GM18861 (cell line): Measurements from ENCODE around the gene ZMYND8.
"Not testable (repeated sequence)": the region's sequence is repeated elsewhere in the genome, so short reads cannot be mapped to it uniquely, and the experiment has no call there.

Experiments
- ATAC-seq: cut with Tn5 transposase; IDR thresholded peaks from one replicate; pipeline ENCODE4 v1.9.1; 2021; ENCODE audit not compliant: unreplicated experiment

The ZMYND8 gene

GRCh38 chr20:47271046-47271615 lies 85.4 kb downstream of the ZMYND8 start:
- ATAC-seq = no peak

DNA sequence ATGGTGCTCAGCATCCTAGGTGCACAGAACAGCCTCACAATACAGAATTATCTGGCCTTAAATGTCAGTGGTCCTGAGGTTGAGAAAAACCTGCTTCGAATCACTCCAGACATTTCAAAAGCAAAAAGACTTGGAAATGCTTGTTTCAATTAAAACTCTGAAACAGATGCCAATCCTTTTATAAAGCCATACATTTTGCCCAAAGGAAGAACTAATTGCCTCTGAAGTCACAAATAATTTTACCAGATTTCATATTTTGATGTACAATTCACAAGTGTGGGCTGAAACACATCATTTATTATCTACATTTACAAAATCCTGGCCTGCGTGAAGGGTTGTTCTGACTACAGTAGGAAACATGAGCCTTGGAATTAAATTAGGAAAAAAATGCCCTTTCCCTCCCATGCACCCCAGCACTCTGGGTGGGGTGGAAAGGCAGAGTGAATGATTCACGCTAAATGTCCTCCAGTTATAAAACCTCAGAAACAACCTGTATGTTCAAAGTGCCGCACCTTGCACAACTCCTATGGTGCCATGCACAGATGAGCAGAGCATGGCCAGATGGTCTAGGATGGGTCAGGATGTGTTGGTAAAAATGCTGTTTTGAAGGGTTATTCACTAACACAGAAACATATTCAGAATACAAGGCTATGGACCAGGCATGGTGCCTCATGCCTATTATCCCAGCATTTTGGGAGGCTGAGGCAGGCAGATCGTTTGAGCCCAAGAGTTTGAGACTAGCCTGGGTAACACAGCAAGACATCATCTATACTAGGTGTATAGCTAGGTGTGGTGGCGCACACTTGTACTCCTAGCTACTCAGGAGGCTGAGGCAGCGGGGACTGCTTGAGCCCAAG lies 87.0 kb downstream of the ZMYND8 start:
- ATAC-seq = no peak

DNA sequence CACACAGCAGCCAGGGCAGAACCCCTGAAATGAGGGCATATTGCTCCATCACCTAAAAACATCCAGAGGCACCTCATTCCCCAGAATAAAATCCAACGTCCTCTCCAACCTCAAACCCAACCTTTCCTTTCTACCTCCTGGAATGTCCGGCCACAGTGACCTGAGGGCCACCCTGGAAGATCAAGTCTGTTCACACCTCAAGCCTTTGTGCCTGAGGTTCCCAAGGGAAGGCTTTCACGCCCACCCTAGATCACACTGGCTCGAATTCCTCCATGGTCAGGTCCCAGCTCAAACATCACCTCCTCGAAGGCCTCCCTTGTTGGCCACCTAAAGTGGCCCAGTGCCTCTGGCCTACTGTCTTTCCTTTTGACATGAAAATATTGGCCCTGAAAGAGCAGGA lies 88.9 kb downstream of the ZMYND8 start:
- no peak for ATAC-seq

DNA sequence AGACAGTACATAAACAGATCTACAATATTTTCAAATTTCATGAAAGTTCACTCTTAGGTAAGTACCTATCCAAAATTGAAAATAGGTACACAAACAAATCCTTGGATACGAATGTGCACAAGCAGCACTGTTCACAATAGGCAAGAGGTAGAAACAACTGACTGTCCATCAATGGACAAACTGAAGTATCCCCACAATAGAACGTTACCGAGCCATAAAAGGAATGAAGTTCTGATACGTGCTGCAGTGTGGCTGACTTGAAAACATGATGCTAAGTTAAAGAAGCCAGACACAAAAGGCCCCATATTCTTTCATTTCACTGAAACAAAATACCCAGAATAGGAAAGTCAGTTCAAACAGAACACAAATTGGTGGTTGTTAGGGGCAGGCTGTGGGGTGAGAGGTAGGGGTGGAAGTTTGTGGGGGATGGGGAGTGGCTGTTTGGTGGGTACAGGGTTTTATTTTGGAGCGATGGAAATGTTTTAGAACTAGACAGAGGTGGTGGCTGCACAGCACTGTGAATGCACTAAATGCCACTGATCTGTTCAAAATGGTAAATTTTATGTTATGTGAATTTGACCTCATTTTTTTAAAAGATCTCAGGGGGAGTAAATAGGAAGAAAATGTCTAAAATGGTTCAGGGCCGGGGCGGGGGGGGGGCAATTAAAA lies 89.5 kb downstream of the ZMYND8 start:
- no peak for ATAC-seq

DNA sequence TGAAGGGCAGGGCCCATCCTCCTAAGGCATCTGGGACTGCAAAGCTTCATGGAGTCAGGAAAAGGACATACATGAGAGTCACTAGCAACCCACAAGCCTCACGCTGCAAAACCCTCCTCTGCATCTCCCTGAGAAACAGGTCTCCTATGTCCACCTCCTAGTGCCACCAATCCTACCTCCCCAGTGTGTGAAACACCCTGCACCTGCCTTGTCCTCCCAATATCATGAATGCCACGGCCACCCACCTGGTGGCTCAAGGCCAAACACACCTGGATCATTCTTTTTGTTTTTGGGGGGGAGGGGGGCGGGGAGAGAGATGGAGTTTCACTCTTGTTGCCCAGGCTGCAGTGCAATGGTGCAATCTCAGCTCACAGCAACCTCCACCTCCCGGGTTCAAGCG lies 90.5 kb downstream of the ZMYND8 start:
- ATAC-seq = no peak

GRCh38 chr20:47265214-47265613 lies 91.3 kb downstream of the ZMYND8 start:
- ATAC-seq = no peak

DNA sequence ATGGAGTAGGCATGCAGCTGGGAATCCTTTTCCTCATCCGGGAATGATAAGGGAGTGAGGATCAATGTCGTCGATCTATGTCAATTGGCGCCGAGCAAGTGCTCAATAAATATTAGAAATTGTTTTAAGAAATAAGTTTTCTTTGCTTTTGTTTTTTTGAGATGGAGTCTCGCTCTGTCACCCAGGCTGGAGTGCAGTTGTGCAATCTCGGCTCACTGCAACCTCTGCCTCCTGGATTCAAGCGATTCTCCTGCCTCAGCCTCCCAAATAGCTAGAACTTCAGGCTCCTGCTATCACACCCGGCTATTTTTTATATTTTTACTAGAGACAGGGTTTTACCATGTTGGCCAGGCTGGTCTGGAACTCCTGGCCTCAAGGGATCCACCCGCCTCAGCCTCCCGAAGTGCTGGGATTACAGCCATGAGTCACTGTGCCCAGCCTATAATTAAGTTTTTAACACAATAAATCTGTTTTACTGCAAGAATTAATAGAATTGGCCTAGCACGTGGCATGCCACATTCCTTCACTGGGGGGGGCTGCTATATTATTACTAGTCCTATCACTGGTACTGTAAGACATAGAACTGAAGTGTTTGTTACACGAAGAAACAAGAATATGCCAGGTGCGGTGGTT lies 92.2 kb downstream of the ZMYND8 start:
- ATAC-seq = not testable (repeated sequence)

GRCh38 chr20:47263465-47264084 lies 92.9 kb downstream of the ZMYND8 start:
- ATAC-seq = no peak

- ATAC-seq = no peak
Observed at GRCh38 chr20:47263080-47263464, 93.4 kb downstream of the ZMYND8 start.

GRCh38 chr20:47262365-47263013 lies 94.0 kb downstream of the ZMYND8 start:
- peak; percentile 32 for ATAC-seq

DNA sequence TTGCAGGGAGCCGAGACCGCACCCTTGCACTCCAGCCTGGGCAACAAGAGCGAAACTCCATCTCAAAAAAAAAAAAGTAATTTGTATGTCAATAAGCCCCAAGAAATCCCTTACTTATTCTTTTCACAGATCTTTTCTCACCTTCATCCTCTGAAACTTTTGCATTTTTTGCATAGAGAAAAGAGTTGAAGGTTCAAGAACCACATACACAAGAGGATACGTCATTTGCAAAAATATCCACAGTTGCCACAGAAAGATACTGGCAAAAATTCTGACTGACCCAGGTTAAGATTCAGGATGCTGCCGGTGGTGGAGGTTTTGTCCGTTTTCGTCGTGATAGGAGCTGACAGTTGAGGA lies 94.5 kb downstream of the ZMYND8 start:
- ATAC-seq = no peak

DNA sequence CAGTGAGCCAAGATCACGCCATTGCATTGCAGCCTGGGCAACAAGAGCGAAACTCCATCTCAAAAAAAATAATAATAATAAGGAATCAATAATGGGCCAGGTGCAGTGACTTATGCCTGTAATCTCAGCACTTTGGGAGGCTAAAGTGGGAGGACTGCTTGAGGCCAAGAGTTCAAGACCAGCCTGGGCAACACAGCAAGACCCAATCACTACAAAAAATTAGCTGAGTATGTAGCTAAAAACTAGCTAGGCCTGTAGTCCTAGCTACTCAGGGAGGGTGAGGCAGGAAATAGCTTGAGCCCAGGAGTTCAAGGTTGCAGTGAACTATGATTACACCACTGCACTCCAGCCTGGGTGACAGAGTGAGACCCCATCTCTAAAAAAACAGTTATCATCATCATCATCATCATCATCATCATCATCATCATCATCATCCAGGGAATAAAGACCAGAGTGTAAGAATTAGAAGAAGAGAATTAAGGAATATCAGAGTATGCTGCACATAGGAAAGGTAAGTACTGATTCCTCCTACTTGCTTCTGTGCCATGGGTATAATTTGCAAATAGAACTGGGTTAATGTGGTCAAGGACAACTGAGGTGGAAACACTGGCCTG lies 95.2 kb downstream of the ZMYND8 start:
- not testable (repeated sequence) for ATAC-seq

- not testable (repeated sequence) for ATAC-seq
Observed at GRCh38 chr20:47260540-47261126, 95.9 kb downstream of the ZMYND8 start.

DNA sequence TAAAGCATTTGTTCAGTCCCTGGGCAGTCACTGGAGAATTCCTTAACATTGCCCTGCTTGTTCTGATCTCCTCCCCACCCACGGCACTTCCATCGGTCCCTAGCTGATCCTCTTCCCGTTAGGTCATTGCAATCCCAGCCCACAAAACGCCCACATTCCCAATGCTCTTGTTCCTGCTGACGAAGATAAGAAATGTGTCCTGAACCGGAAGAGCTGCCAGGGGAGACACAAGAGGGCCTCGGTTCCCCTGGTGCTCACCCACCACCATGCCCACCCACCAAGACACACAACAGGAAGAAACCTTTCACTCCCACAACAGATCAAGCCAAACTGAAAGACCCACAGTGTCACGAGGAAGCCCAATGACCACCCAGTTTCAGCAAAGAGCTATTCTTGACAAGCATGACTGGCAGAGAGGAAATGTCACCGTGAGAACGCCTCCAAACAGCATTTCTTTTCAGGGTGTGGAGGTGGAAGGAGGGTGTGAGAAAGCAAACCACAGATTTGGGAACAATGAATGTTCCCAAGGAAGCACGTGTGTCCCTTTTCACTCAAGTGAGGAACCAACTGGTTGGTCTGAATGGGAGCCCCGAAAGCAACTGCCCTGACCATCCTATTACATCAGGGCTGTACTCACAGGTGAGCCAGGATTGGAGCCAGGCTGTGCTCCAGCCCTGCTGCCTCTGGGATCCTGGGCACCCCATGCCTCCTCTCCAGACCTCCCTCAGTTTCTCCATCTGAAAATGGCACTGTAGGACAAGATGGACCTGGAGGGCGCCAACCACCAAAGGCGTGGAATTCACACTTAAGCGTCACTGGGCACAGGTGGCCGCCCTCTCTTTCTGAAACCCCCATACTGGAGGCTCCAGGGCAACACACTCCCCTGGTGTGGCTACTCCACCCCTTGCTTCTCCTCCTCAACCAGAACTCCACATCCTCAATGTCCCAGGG lies 97.5 kb downstream of the ZMYND8 start:
- ATAC-seq = peak; percentile 40

DNA sequence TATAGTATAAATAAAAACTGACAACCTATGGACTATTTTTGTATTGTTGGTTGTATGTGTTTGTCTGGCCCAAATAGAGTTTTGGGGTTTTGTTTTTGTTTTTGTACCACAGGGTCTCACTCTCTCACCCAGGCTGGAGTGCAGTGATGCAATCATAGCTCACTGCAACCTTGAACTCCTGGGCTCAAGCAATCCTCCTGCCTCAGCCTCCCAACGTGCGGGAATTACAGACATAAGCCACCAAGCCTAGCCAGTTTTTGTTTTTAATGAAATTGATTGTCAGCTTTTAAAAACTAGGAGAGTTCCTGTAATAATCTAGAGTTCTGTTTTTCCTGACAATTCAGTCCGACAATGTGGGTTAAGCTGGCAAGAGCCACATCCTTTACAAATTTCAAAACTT lies 98.7 kb downstream of the ZMYND8 start:
- no peak for ATAC-seq

DNA sequence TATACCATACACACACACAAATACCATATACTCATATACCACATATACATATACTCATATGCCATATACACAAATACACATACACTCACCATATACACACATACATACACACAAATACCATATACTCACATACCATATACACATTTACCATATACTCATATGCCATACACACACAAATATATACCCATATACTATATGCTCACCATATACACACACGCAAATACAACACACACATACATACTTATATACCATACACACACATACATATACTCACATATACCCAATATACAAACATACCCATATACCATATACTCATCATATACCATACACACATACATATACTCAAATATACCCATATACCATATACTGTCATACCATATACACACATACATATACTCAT lies 99.2 kb downstream of the ZMYND8 start:
- ATAC-seq = no peak

- ATAC-seq = no peak
Observed at GRCh38 chr20:47256668-47257236, 99.7 kb downstream of the ZMYND8 start.

GRCh38 chr20:47253872-47254271 lies 102.6 kb downstream of the ZMYND8 start:
- ATAC-seq = no peak
